GM19193 (cell line): ENCODE measurements around the gene CFP.

Experiments
- POLR2A ChIP-seq: IDR thresholded peaks from 4 replicates; pipeline ENCODE4 v1.6.1; 2011; ENCODE audit not compliant: insufficient read depth, insufficient read length; ENCODE audit errors: extremely low read depth

CFP gene

DNA sequence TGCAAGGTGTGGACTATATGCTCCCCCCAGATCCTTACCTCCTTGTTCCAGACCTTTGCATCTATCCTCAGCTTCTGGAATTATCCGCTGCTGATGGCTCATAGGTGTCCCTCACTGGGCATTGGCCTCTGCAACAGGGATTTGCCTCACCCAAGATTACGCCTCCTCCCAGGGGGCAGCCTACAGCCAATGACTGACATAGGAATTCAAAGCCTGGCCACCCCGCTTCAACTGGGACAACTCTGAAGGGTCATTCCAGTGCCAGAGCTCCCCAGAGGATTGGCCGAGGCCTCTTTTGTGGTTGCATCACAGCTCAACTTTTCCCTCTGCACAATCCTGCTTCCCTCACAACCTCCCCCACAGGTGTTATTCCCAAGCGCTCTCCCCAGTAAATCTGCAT is 15.1 kb downstream of the CFP start:
- no peak for TF ChIP-seq POLR2A

DNA sequence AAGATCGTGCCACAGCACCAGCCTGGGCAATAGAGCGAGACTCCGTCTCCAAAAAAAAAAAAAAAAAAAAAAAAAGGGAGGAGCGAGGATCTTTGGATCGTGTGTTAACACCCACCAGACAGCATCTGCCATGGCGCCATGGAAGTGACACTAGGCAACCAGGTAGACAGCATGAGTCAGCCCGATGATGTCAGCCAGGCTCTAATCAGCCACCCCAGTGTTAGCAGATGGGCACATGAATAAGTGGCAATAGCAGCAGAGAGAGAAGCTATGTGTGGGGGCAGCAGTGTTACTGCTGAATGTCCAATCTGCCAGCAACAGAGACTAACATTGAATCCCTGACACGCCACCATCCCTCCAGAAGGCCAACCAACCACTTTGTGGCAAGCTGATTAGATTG is 16.6 kb downstream of the CFP start:
- no peak for TF ChIP-seq POLR2A

DNA sequence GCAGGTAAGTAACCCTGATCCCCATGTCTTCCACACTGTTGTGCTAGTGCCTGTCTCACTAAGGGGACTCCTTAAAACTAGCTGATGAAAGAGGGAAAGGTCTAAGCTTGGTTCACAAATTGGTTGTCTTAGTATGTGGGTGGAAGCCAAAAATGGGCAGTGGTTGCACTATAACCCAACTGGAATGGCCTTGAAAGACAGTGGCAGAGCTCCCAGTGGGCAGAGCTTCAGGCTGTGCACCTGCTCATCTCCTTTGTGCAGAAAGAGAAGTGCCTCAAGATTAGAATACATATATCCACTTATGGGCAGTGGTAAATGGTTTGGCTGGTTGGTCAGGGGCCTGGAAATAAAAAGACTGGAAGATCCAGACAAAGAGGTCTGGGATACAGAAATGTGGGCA is 17.3 kb downstream of the CFP start:
- no peak for TF ChIP-seq POLR2A

DNA sequence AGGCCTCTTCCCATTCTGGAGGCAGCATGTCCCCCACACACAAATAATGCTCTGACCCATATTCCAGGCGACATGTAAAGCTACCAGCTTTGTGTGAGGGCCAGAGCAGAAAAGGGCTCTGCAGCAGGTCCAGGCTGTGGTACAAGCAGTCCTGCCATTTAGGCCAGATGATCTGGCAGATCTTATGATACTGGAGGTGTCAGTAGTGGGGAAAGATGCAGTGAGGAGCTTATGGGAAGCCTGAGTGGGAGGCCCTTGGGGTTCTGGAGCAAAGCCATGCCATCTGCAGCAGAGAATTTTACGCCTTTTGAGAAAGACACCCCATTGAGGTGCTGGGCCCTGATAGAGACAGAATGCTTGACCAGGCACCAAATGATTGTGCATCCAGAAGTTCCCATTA is 17.8 kb downstream of the CFP start:
- no peak for TF ChIP-seq POLR2A

DNA sequence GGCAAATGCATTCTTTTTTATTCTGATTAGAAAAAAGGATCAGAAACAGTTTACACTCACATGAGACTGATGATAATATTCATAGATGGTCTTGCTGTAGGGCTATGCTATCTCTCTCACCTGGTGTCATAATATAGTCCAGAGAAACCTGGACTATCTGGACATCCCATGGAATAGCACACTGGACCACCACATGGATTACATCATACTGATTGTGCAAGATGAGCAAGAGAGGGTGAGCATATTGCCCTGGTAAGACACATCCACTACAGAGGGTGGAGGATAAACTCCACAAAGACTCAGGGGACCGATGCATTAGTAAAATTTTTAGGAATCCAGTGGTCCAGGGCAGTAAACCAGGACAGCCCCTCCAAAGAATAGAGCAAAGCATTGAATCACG is 18.2 kb downstream of the CFP start:
- TF ChIP-seq POLR2A: no peak

DNA sequence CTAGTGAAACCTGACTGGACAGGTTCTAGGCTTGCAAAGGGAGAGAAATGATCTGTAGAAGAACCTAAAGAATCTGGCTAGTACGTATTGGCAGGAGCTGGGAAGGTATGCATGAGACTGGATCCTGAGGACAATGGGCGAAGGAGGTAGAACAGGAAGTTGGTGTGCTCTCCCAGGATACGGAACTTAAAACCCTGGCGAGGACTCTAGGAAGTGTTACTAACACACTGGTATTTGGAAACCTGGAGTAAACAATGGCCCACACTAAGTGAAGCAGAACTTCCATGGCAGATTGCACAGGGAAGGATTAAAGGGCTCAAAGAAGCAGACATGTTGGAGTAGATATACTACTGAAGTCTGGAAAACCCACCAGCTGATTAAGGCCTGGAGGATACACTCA is 19.2 kb downstream of the CFP start:
- TF ChIP-seq POLR2A: no peak

DNA sequence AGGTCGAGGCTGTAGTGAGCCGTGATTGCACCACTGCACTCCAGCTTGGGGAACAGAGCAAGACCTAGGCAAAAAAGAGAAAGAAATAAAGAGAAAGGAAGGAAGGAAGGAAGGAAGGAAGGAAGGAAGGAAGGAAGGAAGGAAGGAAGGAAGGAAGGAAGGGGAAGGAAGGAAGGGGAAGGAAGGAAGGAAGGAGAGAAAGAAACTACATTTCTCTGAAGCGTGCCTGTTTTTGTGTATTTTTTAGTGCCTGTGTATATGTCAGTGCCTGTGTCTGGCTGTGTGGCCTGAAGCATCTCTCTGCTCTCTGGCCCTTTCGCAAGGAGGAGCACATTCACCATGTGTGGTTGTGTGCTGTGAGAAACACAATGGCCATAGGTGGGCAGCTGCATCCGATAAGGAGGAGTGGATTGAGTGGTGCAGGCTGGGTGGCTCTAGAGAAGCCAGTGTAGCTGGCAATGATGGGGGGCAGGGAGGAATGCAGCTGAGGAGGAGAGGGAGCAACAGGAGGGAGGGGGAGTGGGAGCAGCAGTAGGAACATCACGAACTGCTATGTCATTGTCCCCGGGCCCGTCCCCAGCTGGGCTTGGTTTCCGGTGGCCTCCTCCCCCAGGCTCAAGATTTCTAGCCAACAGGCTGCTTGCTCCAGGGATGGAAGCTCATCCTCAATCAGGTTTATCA is 21.5 kb downstream of the CFP start:
- TF ChIP-seq POLR2A: no peak

DNA sequence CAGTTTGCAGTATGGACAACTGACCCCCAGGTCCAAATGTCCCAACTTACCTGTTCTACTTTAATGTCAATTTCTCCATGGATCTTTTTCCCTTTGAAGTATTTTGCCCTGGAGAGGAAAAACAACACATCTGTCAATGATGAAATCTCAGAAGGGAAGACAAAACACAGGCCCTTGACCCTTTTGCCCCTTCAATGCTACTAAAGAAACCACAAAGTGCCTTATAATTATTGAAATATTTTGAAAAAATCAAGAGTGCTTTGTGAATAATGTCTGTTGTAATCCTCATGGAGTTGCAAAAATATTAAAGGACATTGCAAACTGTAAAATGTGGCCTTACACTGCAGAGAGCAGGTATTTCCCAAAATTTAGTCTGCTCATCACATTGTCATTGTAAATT is 22.6 kb downstream of the CFP start:
- no peak for TF ChIP-seq POLR2A

DNA sequence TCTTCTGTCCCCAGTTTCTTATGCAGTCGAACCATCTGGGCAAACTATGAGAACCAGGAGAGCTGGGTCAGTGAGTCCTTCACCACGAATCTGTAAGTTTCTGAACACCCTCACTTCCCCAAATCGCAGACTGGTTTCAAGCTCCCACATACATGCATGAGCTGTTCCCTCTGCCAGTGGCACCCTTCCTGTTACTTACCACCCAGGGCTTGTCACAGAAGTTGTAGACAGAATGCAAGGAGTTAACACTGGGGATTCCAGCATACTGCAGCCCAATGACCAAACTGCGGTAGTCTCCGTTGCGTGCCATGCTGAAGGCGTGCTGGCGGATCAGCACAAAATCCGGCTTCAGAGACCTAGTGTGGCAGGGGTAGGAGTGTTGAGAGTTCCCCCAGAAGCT is 24.7 kb downstream of the CFP start:
- no peak for TF ChIP-seq POLR2A

DNA sequence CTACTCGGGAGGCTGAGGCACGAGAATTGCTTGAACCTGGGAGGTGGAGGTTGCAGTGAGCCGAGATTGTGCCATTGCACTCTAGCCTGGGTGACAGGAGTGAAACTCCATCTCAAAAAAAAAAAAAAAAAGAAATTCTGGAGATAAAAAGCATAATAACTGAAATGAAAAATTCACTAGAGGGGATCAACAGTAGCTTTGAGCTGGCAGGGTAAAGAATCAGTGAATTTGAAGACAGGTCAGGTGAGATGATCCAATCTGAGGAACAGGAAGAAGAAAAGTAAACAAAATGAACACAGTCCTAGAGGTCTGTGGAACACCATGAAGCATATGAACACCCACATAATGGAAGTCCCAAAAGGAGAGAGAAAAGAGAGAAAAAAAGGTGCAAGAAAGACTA is 32.5 kb downstream of the CFP start:
- TF ChIP-seq POLR2A: no peak

DNA sequence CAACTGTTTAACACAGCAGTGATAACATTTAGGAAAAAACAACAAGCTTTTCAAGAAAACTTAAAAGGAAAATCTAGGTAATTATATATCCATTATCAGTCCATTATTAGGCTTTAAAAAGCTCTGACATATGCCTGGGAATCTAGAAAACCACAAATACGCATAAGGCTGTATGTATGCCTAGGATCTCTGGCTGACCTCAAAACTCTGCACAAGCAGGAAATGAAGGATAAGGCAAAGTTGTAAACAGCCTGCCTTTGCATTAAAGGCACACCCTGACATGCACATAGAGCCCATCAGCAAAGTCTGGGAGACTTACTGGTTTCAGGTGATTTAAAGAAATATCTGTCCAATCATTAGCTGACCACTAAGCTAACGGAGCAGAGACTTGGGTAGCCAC is 33.5 kb downstream of the CFP start:
- no peak for TF ChIP-seq POLR2A

DNA sequence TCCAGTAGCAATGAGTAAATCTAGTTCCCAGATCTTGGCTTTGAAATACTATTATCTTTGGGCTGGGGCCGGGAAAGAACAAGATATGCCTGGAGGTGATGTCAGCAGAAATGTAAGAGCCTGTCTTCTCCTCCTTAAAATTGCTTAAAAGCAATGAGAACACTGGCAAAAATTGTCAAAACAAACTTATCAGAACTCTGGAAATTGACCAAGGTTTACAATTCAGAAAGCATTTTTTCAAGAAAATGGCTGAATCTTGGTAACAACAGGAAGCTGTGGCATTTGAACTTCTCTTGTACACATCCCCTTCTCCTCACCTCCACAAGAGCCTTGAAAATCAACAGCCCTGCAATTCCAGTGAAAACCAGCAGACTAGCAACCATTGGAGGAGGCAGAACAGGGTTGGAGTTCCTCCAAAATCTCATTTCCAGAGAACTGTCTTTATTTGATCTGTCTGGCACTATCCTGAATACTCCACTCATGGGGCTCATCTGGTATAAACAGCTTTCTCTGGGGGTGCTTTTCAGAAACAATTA is 33.9 kb downstream of the CFP start:
- TF ChIP-seq POLR2A: no peak

DNA sequence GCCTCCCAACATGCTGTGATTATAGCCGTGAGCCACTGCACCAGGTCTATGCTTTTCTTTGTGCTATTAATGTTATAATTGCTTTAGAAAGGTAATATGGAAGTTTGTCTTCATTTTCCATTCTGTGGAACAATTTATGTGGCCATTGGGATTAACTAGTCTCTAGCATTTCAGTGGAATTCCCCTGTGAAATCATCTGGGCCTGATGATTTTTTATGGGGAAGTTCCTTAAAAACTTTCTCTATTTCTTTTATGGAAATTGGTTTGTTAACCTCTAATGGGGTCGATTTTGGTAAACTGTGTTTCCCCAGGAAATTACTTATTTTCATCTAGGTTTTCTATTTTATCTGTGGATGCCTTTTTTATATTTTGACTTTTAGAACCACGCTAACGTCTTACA is 36.2 kb downstream of the CFP start:
- TF ChIP-seq POLR2A: no peak

DNA sequence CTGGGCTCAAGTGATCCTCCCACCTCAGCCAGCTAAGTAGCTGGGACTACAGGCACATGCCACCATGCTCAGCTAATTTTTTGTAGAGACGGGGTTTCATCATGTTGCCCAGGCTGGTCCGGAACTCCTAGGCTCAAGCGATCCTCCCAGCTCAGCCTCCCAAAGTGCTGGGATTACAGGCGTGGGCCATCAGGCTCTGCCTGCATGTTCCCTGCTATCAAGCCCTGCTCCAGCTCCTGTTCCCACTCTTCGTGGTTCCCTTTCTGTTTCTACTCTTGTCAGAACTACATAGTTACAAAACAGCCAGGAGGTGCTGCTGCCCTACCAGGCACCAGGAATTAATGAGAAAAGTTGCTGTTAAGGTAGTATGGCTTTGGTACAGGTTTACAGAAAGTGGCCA is 38.7 kb downstream of the CFP start:
- no peak for TF ChIP-seq POLR2A

DNA sequence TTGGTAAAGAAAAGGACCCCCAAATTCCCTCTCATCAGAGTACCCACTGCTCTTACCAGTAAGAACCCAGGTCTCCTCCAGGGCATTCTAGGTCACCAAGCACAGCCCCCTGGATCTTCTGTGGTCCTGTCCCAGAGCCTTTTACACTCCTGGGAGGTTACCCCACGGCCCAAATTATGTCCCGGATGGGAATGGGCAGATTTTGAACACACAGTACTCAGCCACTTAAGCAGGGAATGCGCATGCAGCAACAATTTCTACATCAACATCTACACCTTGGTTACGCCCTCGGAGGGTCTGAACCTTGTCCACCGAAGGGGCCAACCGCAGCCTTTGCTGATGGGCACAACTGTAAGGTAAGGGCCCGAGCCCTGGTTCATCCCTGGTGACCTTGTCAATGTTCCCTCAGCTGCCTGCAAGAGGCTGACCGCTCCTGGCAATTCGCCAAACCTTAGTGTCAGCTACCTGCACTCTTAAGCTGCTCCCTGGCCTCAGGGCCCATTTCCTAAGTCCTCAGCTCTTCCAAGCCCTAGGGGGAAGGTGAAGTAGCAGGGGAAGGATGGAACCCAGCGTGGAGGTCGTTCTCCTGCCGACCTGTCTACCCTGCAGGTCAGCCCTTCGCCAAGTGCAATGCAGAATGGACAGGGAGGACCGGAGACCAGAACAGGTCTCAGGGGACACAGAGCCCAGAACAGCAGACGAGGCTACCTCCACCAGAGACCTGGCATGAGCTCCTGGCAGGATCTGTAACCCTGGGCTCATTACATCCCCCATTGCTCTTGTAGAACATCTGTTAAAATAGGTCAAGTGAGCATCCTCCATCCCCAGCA is 41.6 kb downstream of the CFP start:
- no peak for TF ChIP-seq POLR2A
